ENCODE data around the gene PDE7B. TPM values are rescaled to one million over a fixed set of nuclear protein-coding genes. Genes with fewer than 3 reads are reported as not detected.

PDE7B gene
- total RNA-seq, 1 experiment from 2014 or later: not detected

DNA sequence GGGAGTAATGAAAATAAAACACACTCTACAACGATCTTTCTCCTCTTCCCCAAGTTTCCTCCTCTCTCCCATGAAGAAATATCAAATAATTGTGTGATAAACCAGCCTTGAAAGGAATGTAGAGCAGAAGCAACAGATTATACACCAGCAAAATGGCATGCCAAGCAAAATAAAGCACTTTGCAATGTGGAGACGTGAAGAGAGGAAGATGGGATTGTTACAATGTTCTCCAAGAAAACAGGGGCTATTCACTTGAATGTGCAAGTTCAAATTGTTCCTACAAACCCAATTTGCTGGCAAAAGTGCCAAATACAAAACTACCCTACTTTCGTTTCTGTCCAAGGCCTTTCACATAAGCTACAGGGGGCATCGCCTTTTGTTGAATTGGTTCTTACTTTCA is 185.1 kb downstream of the PDE7B start:
- Histone ChIP-seq H3K4me3 (ENCODE audit: low read depth, low read length, poor library complexity, severe bottlenecking) (no peak overlapping the region), H3K9me3 (ENCODE audit: low read depth, low read length, poor library complexity, severe bottlenecking) (no peaks in the 10 kb centered on the region), H3K27ac (ENCODE audit: low read depth, low read length, poor library complexity, severe bottlenecking) (no peak overlapping the region), H3K27me3 (replicated peaks; ENCODE audit: insufficient read depth, low read depth, low read length, poor library complexity) (no peaks in the 10 kb centered on the region), H3K4me1 (ENCODE audit: insufficient read depth, low read length, poor library complexity, severe bottlenecking) (peaks cover 3% of the 10 kb centered on the region), H3K36me3 (ENCODE audit: insufficient read depth, low read length, poor library complexity, severe bottlenecking) (no peaks in the 10 kb centered on the region)
- CTCF ChIA-PET: no interaction called here
- POLR2A ChIA-PET (ENCODE audit: low non-redundant PET): no interaction called here
- no peak for TF ChIP-seq EZH2 (IDR thresholded peaks at IDR 0.05; ENCODE audit: borderline replicate concordance, low read depth, low read length, poor library complexity, severe bottlenecking)
- no peak for TF ChIP-seq CTCF (conservative IDR thresholded peaks at IDR 0.05; ENCODE audit: low read depth, low read length)
- no peak for DNase-seq (ENCODE audit: low spot score)
- intact Hi-C loops (cut with micrococcal nuclease; ENCODE audit: unreplicated experiment): no loop called here
- no TSS peak for BruUV-seq (replicated peaks)

- BruUV-seq (replicated peaks): no TSS peak
- Histone ChIP-seq H3K27ac (ENCODE audit: low read depth, low read length, poor library complexity, severe bottlenecking) (no peak overlapping the region), H3K4me1 (ENCODE audit: insufficient read depth, low read length, poor library complexity, severe bottlenecking) (peaks cover 3% of the 10 kb centered on the region), H3K36me3 (ENCODE audit: insufficient read depth, low read length, poor library complexity, severe bottlenecking) (no peaks in the 10 kb centered on the region), H3K4me3 (ENCODE audit: low read depth, low read length, poor library complexity, severe bottlenecking) (no peak overlapping the region), H3K9me3 (ENCODE audit: low read depth, low read length, poor library complexity, severe bottlenecking) (no peaks in the 10 kb centered on the region), H3K27me3 (replicated peaks; ENCODE audit: insufficient read depth, low read depth, low read length, poor library complexity) (no peaks in the 10 kb centered on the region)
- ChIA-PET POLR2A (ENCODE audit: low non-redundant PET) (no interaction called here), CTCF (no interaction called here)
- TF ChIP-seq CTCF (conservative IDR thresholded peaks at IDR 0.05; ENCODE audit: low read depth, low read length) (no peak), EZH2 (IDR thresholded peaks at IDR 0.05; ENCODE audit: borderline replicate concordance, low read depth, low read length, poor library complexity, severe bottlenecking) (no peak)
- no peak for DNase-seq (ENCODE audit: low spot score)
- intact Hi-C loops (cut with micrococcal nuclease; ENCODE audit: unreplicated experiment): no loop called here
These were observed 185.9 kb downstream of the PDE7B start for GRCh38 chr6:136037242-136037875.

DNA sequence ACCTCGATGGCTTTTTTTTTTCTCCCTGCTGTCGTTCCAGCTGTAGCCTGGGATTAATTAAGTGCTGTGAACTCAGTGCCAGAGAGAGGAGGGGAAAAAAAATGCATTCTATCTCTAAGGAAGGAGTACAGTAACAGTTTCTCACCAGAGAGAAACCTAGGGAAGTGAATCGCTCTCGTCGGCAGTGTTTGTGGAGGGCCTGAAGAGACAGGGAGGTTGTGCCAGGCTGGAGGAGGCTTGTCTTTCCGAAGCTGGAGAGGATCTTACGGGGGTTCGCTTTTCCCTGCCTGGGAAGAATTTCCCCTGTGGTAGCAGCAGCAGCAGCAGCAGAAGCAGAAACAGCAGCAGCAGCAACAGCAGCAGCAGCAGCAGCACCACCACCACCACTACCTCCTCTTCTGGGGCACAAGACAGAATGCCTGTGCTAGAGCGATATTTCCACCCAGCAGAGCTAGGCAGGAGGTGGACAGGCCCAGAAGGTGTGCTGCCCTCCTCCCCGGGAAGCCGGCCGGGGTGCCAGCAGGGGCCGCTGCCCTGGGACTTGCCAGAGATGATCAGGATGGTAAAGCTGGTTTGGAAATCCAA is 186.5 kb downstream of the PDE7B start:
- POLR2A ChIA-PET (ENCODE audit: low non-redundant PET): no interaction called here
- BruUV-seq (replicated peaks): no TSS peak
- H3K9me3 ChIP-seq (ENCODE audit: low read depth, low read length, poor library complexity, severe bottlenecking): no peaks in the 10 kb centered on the region
- H3K4me1 ChIP-seq (ENCODE audit: insufficient read depth, low read length, poor library complexity, severe bottlenecking): peaks cover 3% of the 10 kb centered on the region
- no peak overlapping the region for H3K27ac ChIP-seq (ENCODE audit: low read depth, low read length, poor library complexity, severe bottlenecking)
- CTCF ChIA-PET: no interaction called here
- no peaks in the 10 kb centered on the region for H3K36me3 ChIP-seq (ENCODE audit: insufficient read depth, low read length, poor library complexity, severe bottlenecking)
- no peak overlapping the region for H3K4me3 ChIP-seq (ENCODE audit: low read depth, low read length, poor library complexity, severe bottlenecking)
- no peak for DNase-seq (ENCODE audit: low spot score)
- no peaks in the 10 kb centered on the region for H3K27me3 ChIP-seq (replicated peaks; ENCODE audit: insufficient read depth, low read depth, low read length, poor library complexity)
- intact Hi-C loops (cut with micrococcal nuclease; ENCODE audit: unreplicated experiment): no loop called here
- TF ChIP-seq EZH2 (IDR thresholded peaks at IDR 0.05; ENCODE audit: borderline replicate concordance, low read depth, low read length, poor library complexity, severe bottlenecking) (no peak), CTCF (conservative IDR thresholded peaks at IDR 0.05; ENCODE audit: low read depth, low read length) (no peak)

Measured in A673 (cell line).